GM12892 (cell line): ENCODE measurements around the gene SFT2D3.

ENCODE experiments used
- DNase-seq: peaks from one replicate; pipeline ENCODE4 v3.0.0; 2011; ENCODE audit not compliant: insufficient read length
- FAIRE-seq: peaks from 2 replicates; lab custom pipeline; 2011; peaks lifted over from hg19 to GRCh38; lab: Jason Lieb, UNC
- POLR2A ChIP-seq: IDR thresholded peaks from 2 replicates; pipeline ENCODE4 v1.6.1; 2011; ENCODE audit warnings: low read depth, low read length, control low read depth
- POLR2AphosphoS5 ChIP-seq: IDR thresholded peaks from 2 replicates; pipeline ENCODE4 v1.6.1; 2011; ENCODE audit warnings: low read depth, low read length, control low read depth
- TAF1 ChIP-seq: IDR thresholded peaks from 2 replicates; pipeline ENCODE4 v1.6.1; 2011; ENCODE audit warnings: low read depth, mild to moderate bottlenecking, control low read depth, low read length, borderline replicate concordance

The SFT2D3 gene

DNA sequence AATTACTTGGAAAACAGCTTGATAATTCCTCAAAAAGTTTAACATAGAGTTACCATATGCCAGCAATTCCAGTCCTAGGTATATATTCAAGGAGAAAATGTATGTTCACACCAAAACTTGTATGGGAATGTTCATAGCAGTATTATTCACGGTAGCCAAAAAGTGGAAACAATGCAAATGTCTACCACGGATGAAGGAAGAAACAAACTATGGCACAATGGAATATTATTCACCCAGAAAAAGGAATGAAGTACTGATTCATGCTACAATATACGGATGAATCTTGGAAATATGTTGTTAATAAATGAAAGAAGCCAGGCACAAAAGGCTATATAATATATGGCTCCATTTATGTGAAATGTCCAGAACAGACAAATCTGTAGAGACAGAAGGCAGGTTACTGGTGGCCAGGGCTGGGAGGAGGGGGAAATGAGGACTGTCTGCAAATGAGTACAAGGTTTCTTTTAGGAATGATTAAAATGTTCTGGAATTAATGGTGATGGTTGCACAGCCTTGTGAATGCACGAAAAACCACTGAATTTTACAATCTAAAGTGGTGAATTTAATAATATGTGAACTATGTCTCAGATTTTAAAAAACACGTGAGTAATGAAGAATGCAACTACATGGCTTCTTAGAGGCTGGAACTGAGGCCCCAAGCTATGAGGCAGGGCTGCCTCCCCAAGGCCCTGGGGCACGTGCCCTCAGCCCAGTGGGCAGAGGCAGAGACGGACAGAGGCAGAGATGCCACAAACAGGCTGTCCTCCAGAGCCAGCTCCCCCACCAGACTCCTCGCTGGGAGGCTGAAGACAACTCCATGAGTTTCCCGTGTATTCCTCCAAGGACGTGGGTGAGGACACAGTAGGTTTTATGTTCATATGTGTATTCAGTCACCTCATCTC is 31.0 kb upstream of the SFT2D3 start:
- TF ChIP-seq POLR2AphosphoS5, result no peak
- no peak for TF ChIP-seq TAF1
- no peak for TF ChIP-seq POLR2A
- no peak for FAIRE-seq
- DNase-seq, result no peak

DNA sequence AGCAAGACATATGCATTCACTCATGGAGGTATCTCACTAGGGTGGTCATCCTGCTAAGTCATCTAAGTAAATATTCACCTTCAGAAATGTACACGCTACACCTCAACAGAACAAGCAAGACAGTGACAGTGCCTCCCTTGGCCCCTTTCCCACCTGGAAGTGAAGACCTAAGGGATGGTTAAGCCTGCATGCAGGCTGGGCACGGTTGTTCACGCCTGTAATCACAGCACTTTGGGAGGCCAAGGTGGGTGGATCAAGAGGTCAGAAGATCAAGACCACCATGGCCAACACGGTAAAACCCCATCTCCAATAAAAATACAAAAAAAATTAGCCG is 30.4 kb upstream of the SFT2D3 start:
- FAIRE-seq, result no peak
- no peak for DNase-seq
- no peak for TF ChIP-seq POLR2A
- no peak for TF ChIP-seq TAF1
- TF ChIP-seq POLR2AphosphoS5, result no peak

DNA sequence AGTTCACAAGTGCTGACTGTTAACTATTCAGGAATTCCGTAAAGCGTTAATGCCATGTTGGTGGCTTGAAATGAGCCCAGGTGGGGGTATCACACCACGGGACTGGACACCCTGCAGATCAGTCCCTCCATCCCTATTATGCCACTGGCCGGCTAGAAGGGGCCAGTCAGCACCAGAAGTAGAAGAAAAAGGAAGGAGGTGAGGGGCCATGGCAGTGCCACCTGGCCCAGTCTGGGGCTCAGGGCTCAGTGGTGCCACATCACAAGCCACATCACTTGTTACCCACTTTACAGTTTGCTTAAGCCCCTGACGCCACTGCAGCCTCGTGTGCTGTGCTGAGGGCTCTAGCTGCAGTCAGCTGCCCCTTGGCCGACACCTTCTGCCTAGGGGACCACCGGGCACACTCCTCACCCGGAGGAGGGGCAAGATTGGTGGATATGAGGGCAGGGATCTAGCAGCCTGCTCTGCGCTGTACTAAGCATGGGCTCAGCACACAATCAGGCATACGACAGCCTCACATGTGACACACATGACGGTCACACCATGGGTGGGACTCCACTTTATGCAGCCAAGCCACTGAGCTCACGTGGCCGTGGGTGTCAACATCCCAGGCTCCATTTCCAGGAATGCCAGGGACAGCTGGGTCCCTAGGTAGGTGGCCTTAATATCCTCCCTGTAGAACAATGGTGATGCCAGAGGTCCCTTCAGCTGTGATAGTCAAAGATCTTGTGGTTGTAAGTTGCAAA is 29.6 kb upstream of the SFT2D3 start:
- DNase-seq (no peak), FAIRE-seq (no peak)
- no peak for TF ChIP-seq POLR2AphosphoS5
- no peak for TF ChIP-seq TAF1

DNA sequence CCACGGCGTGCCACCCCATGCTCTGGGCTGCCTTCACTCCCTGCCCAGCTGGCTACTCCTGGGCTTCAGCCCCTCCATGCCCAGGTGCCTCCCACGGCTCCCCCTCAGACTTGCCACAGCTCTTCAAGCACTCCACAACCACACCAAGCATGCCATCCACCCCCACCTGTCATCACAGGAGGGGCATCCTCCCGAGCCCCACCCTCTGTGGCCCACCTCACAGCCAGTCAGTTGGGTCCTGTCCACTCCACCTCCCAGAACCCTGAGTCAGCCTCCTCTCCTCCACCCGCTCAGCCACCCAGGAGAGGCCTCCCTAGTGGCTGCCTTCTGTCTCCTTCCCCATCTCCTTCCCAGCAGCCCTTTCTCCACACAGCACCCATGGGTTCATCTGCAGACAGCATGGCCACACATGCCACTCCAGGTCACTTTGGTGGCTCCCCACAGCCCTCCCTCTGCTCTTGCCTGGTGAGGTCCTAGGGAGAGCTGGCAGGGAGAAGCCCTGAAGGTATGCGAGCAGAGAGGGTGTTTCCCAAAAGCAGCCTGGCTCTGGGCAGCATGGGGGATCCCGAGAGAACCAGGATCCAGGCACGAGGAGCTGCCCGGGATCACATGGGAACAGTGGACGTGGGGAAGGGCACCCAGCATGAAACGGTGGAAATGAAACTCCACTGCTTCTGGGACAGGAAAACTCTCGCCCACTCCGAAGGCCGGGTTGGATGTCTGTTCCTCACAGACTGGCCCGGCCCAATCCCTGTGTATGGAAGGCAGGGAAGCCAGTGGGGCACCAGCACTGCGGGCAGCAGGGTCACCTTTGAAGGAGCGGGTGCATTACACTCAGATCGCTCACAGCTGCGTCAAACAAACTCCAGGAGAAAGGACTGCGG is 28.7 kb upstream of the SFT2D3 start:
- no peak for FAIRE-seq
- TF ChIP-seq TAF1 (no peak), POLR2AphosphoS5 (no peak), POLR2A (no peak)

DNA sequence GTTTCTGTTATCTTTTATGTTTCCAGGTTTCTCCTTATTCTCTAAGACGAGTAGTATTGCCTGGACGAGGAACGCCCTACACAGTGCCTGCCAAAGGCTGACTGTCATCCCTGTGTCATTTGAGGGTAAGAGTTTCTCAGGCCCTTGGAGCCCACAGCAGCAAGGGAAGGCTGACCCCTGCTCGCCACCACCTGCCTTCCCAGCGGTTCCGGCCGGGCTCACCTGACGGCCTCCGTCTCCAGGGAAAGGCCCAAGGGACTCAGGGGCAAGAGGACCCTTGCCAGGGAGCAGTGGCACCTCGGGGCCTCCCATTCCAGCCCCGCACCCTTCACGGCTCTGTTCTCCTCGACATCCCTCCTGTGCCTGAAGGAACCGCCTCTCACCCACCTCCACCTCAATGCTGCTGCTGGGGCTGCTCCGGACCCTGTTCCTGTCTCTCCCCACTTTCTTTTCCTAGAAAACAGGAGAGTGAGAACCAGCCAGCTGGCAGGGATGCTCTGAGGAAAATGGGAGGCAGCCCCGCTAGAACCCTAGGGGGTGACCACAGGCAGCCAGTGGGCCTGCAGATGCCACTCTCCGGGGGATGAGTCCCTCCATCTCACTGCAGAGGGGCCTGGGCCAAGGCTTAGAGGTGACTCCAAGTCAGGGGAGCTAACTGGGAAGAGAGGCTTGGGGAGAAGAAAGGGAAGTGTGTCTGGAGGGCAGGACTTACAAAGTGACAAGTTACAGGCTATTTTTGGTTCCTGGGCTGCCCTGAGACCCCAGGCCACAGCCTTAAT is 27.8 kb upstream of the SFT2D3 start:
- FAIRE-seq, result no peak
- TF ChIP-seq POLR2AphosphoS5, result no peak
- no peak for TF ChIP-seq POLR2A
- TF ChIP-seq TAF1, result no peak
- DNase-seq, result no peak

More for the DNA sequence above, 28.7 kb upstream of the SFT2D3 start:
- DNase-seq, result no peak

DNA sequence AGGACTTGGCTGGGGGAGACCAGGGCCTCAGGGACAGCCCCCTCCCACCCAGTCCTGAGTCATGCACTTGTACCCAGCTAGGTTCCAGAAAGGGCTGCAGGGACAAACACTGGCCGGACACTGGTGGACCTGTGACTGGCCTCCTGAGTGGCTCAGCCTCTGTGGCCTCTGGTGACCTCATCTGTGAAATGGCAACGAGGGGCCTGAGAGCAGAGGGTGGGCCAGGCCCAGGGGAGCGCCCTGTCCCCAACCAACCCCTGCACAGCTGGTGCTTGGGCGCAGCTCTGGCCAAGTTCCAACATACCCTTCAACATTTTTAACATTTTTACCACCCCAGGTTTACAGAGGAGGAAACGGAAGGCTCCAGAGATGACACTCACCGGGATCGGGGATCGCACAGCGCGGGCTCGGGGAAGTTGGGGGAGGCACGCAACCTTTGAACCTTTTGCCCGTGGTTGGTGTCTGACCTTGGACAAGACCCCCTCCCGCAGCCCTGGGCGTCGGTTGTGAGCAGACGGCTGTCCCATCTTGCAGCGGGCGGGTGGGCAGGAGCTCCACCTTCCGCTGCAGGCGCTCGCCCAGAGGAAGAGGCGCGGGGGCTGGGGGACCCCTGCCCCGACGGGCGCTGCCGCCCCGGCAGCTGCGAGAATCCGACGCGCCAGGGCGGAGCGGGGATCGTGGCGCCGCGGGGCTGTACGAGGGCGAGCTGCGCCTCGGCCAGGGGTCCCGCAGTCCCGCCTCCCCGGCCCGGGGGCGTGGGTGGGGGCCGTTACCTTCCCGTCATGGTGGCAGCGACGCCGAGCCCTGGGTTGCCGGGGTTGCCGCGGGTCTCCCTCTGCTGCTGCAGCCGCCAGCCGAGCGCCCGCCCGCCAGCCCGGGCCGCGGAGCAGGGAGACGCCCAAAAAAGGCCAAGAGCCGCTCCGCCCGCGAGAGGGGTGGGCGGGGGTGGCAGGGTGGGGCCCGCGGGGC is 26.8 kb upstream of the SFT2D3 start:
- FAIRE-seq, result no peak
- peak; percentile 56 for DNase-seq
- no peak for TF ChIP-seq POLR2A
- TF ChIP-seq TAF1, result no peak
- no peak for TF ChIP-seq POLR2AphosphoS5

DNA sequence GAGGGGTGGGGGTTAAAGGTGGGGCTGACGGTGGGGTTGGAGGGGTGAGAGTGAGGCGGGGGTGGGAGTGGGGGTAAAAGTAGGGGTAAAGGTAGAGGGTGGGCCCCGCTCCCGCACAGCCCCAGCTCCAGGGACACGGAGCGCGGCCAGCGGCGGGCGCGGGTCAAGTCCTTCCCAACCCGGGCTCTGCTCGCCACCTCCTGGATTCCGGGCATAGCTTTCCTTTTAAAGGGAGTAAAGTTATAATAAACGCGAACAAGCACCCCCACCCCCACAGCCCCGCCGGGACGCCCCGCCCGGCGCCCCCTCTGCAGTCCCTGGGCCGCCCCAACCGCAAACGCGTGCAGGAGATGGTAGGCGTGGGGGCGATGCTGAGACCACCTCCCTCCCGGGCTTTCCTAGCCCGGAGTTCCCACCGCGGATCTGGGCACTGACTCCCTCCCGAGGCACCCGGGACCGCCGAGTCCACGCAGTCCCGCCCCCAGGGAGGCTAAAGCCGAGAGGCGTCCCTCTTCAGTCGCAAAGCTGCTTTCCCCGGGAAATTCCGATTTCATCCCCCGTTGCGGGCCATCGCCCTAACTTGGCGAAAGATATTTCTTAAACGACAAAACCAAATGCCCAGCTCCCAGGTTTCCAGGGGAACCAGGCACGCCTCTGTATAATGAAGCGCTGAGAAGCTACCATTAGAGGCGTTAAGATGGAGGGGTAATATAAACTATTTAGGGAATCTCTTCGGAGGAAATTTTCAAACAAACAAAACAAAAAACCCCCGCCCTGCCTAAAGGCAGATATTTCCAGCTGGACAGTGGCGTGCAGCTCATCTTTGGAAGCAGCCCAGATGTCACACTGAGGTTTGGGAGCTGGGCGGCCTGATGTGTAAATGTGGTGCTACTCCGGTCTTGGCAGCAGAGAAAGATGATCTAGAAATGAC is 25.7 kb upstream of the SFT2D3 start, which contains the start of gene LIMS2:
TSS of gene LIMS2 (minus strand) at position 200 of the 931 bp plus-strand sequence. CDS start 506 bp downstream, outside the sequence.
- no peak for TF ChIP-seq POLR2AphosphoS5
- TF ChIP-seq TAF1, result no peak
- TF ChIP-seq POLR2A, result no peak
- DNase-seq, result no peak
- no peak for FAIRE-seq

DNA sequence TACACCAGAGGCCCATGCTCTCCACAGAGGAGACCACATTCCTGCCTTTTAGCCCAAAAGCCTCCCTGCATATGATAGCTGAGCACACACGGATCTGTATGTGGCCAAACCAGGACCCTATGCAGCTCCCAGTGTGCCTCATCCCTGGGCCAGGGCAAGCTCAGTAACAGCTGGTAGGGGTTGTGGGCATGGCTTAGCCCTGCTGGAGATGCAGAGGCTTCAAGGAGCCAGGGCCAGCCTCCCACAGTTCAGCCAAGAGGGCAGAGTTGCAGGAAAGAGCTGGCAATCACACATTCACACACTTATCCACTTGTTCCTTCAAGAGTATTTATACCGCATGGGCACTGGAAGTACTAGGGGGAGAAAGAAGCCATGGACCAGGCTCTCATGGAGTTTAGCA is 24.4 kb upstream of the SFT2D3 start:
- FAIRE-seq (no peak), DNase-seq (no peak)
- TF ChIP-seq POLR2AphosphoS5 (no peak), POLR2A (no peak), TAF1 (no peak)

DNA sequence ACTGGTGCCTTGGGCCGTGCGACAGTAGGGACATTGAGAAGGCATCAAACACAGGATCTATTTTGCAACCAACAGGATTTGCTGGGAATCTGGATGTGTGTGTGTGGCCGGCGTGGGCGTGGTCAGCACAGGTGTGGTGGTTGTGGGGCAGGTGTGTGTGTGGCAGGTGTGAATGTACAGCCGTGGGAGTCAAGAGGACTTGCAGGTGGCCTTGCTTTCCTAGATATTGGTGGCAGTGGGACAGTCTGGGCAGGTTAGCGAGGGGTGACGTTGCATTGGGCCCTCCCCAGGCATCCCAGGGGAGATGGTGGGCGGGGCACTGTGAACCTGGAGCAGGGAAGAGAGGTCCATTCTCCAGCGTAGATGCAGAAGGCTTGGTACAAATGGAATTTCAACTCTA is 22.8 kb upstream of the SFT2D3 start:
- FAIRE-seq (no peak), DNase-seq (no peak)
- TF ChIP-seq POLR2A (no peak), TAF1 (no peak), POLR2AphosphoS5 (no peak)
